GM19099 (cell line): ENCODE results near the gene RNF169.

Experiments
- POLR2A ChIP-seq: IDR thresholded peaks from 3 replicates; pipeline ENCODE4 v1.6.1; 2011; ENCODE audit warnings: low read depth; ENCODE audit not compliant: insufficient read length; ENCODE audit errors: extremely low read depth

Gene RNF169

GRCh38 chr11:74778581-74778980 lies 29.9 kb downstream of the RNF169 start:
- TF ChIP-seq POLR2A, result no peak

GRCh38 chr11:74780248-74781005 lies 31.8 kb downstream of the RNF169 start:
- no peak for TF ChIP-seq POLR2A

GRCh38 chr11:74783241-74783871 lies 34.7 kb downstream of the RNF169 start:
- TF ChIP-seq POLR2A, result no peak

GRCh38 chr11:74784234-74784633 lies 35.6 kb downstream of the RNF169 start:
- TF ChIP-seq POLR2A, result no peak

- no peak for TF ChIP-seq POLR2A
Measured at GRCh38 chr11:74784726-74785125, 36.1 kb downstream of the RNF169 start.

- no peak for TF ChIP-seq POLR2A
Measured at GRCh38 chr11:74786574-74786973, 37.9 kb downstream of the RNF169 start.

GRCh38 chr11:74791333-74792100 lies 42.9 kb downstream of the RNF169 start:
- no peak for TF ChIP-seq POLR2A

- TF ChIP-seq POLR2A, result no peak
Measured at GRCh38 chr11:74806267-74806666, 57.6 kb downstream of the RNF169 start.

- no peak for TF ChIP-seq POLR2A
Measured at GRCh38 chr11:74809801-74810200, 61.2 kb downstream of the RNF169 start.

GRCh38 chr11:74815966-74816365 lies 67.3 kb downstream of the RNF169 start:
- no peak for TF ChIP-seq POLR2A

- TF ChIP-seq POLR2A, result no peak
Measured at GRCh38 chr11:74816664-74817063, 68.0 kb downstream of the RNF169 start.

- no peak for TF ChIP-seq POLR2A
Measured at GRCh38 chr11:74818283-74818946, 69.8 kb downstream of the RNF169 start.

- no peak for TF ChIP-seq POLR2A
Measured at GRCh38 chr11:74819400-74819799, 70.8 kb downstream of the RNF169 start.

- no peak for TF ChIP-seq POLR2A
Measured at GRCh38 chr11:74820763-74821162, 72.1 kb downstream of the RNF169 start.

GRCh38 chr11:74822170-74822569 lies 73.5 kb downstream of the RNF169 start:
- no peak for TF ChIP-seq POLR2A
